Measurements from ENCODE around the gene GPSM3.

- TF ChIP-seq CTCF (optimal IDR thresholded peaks at IDR 0.05 in 1 of 3, IDR thresholded peaks at IDR 0.05 in 1 of 3, conservative IDR thresholded peaks at IDR 0.05 in 1 of 3; ENCODE audit: extremely low read depth in 1 of 3, insufficient read depth in 2 of 3, low read length in 3 of 3) (no peak), EZH2 (IDR thresholded peaks at IDR 0.05; ENCODE audit: low read length) (no peak)
These were observed 43.2 kb downstream of the GPSM3 start for GRCh38 chr6:32149092-32149755.
